Activated naive CD4-positive, alpha-beta T cell treated with anti-CD3 and anti-CD28 coated beads, Interleukin-2, amount 10 ng/mL, durations not matched to agents 7 days and 5 days (primary cell): ENCODE results near the gene BCOR.

Experiments
- CTCF ChIA-PET: fragments of 350-600 bp; sonication (Branson Sonifier 250); formaldehyde crosslinking; loops from one replicate; lab custom pipeline; 2021; ENCODE audit warnings: antibody characterized with exemption; lab: Charles Lee
- DNase-seq: peaks from one replicate; pipeline ENCODE4 v3.0.0-alpha.2; 2020
- H3K27ac Mint-ChIP-seq: one replicate; pipeline ENCODE4 v1.8.0; 2021; ENCODE audit warnings: mild to moderate bottlenecking, moderate library complexity, mixed read lengths
- H3K27me3 Mint-ChIP-seq: one replicate; pipeline ENCODE4 v1.8.0; 2021; ENCODE audit warnings: mild to moderate bottlenecking, mixed read lengths
- H3K36me3 Mint-ChIP-seq: one replicate; pipeline ENCODE4 v1.8.0; 2021; ENCODE audit warnings: mixed read lengths
- H3K4me1 Mint-ChIP-seq: one replicate; pipeline ENCODE4 v1.8.0; 2021; ENCODE audit warnings: mixed read lengths
- H3K4me3 Mint-ChIP-seq: one replicate; pipeline ENCODE4 v1.8.0; 2021; ENCODE audit warnings: mild to moderate bottlenecking, moderate library complexity, mixed read lengths
- H3K9me3 Mint-ChIP-seq: one replicate; pipeline ENCODE4 v1.8.0; 2021; ENCODE audit warnings: mixed read lengths

BCOR gene

GRCh38 chrX:40097504-40098263 lies at the start of gene BCOR:
BCOR (minus strand) TSS chrX:40097958; CDS start chrX:40077929, 20,029 bp downstream.
- no peaks in the 10 kb centered on the region for H3K9me3 Mint-ChIP-seq
- H3K4me3 Mint-ChIP-seq: peak within 1 kb of the TSS; percentile 81
- peak; percentile 83 for DNase-seq
- CTCF ChIA-PET: interaction anchor here (0.7 kb wide), 1 partner anchor 92 kb away, joined by 3 read pairs; no protein-coding TSS in a partner anchor
- peaks cover 10% of the 10 kb centered on the region for H3K36me3 Mint-ChIP-seq
- peak within 1 kb of the TSS; percentile 94 for H3K27ac Mint-ChIP-seq
- peaks cover 30% of the 10 kb centered on the region for H3K4me1 Mint-ChIP-seq
- no peaks in the 10 kb centered on the region for H3K27me3 Mint-ChIP-seq

GRCh38 chrX:40147126-40147952 lies 49.6 kb upstream of the BCOR start:
- H3K27me3 Mint-ChIP-seq: peaks cover 54% of the 10 kb centered on the region
- no peaks in the 10 kb centered on the region for H3K9me3 Mint-ChIP-seq
- no peak for DNase-seq
- H3K36me3 Mint-ChIP-seq: no peaks in the 10 kb centered on the region
- no peak overlapping the region for H3K27ac Mint-ChIP-seq
- CTCF ChIA-PET: no interaction called here
- H3K4me1 Mint-ChIP-seq: peaks cover 19% of the 10 kb centered on the region
- H3K4me3 Mint-ChIP-seq: peak overlapping the region; percentile 40

- H3K27ac Mint-ChIP-seq: no peak overlapping the region
- H3K4me3 Mint-ChIP-seq: peak overlapping the region; percentile 59
- CTCF ChIA-PET: no interaction called here
- peaks cover 19% of the 10 kb centered on the region for H3K4me1 Mint-ChIP-seq
- peaks cover 54% of the 10 kb centered on the region for H3K27me3 Mint-ChIP-seq
- no peaks in the 10 kb centered on the region for H3K9me3 Mint-ChIP-seq
- DNase-seq: peak; percentile 56
- H3K36me3 Mint-ChIP-seq: no peaks in the 10 kb centered on the region
Observed at GRCh38 chrX:40146262-40147125, 48.7 kb upstream of the BCOR start.

- Mint-ChIP-seq H3K27ac (no peak overlapping the region), H3K9me3 (no peaks in the 10 kb centered on the region), H3K36me3 (no peaks in the 10 kb centered on the region), H3K27me3 (peaks cover 54% of the 10 kb centered on the region), H3K4me3 (peak overlapping the region; percentile 57), H3K4me1 (peaks cover 19% of the 10 kb centered on the region)
- CTCF ChIA-PET: no interaction called here
- DNase-seq: no peak
Observed at GRCh38 chrX:40145923-40146261, 48.1 kb upstream of the BCOR start.

- H3K9me3 Mint-ChIP-seq: no peaks in the 10 kb centered on the region
- H3K4me1 Mint-ChIP-seq: peaks cover 16% of the 10 kb centered on the region
- no peaks in the 10 kb centered on the region for H3K36me3 Mint-ChIP-seq
- no peak for DNase-seq
- H3K27me3 Mint-ChIP-seq: peaks cover 51% of the 10 kb centered on the region
- no peak overlapping the region for H3K27ac Mint-ChIP-seq
- H3K4me3 Mint-ChIP-seq: peak overlapping the region; percentile 57
- CTCF ChIA-PET: no interaction called here
Observed at GRCh38 chrX:40145001-40145922, 47.5 kb upstream of the BCOR start.

GRCh38 chrX:40144576-40144975 lies 46.8 kb upstream of the BCOR start:
- no peaks in the 10 kb centered on the region for H3K36me3 Mint-ChIP-seq
- H3K27me3 Mint-ChIP-seq: peaks cover 51% of the 10 kb centered on the region
- CTCF ChIA-PET: no interaction called here
- no peak overlapping the region for H3K4me3 Mint-ChIP-seq
- no peak for DNase-seq
- no peak overlapping the region for H3K27ac Mint-ChIP-seq
- no peaks in the 10 kb centered on the region for H3K9me3 Mint-ChIP-seq
- H3K4me1 Mint-ChIP-seq: peaks cover 16% of the 10 kb centered on the region

GRCh38 chrX:40143987-40144386 lies 46.2 kb upstream of the BCOR start:
- Mint-ChIP-seq H3K36me3 (no peaks in the 10 kb centered on the region), H3K4me1 (peaks cover 14% of the 10 kb centered on the region), H3K27me3 (peaks cover 51% of the 10 kb centered on the region), H3K9me3 (no peaks in the 10 kb centered on the region), H3K27ac (no peak overlapping the region), H3K4me3 (no peak overlapping the region)
- DNase-seq: no peak
- CTCF ChIA-PET: no interaction called here

GRCh38 chrX:40143001-40143400 lies 45.2 kb upstream of the BCOR start:
- peaks cover 9% of the 10 kb centered on the region for H3K4me1 Mint-ChIP-seq
- no peak overlapping the region for H3K4me3 Mint-ChIP-seq
- H3K36me3 Mint-ChIP-seq: no peaks in the 10 kb centered on the region
- H3K27me3 Mint-ChIP-seq: peaks cover 43% of the 10 kb centered on the region
- CTCF ChIA-PET: no interaction called here
- no peak for DNase-seq
- no peaks in the 10 kb centered on the region for H3K9me3 Mint-ChIP-seq
- no peak overlapping the region for H3K27ac Mint-ChIP-seq

- Mint-ChIP-seq H3K9me3 (no peaks in the 10 kb centered on the region), H3K4me1 (peaks cover 9% of the 10 kb centered on the region), H3K27me3 (peaks cover 40% of the 10 kb centered on the region), H3K27ac (no peak overlapping the region), H3K36me3 (no peaks in the 10 kb centered on the region), H3K4me3 (no peak overlapping the region)
- CTCF ChIA-PET: no interaction called here
- no peak for DNase-seq
Observed at GRCh38 chrX:40142417-40142816, 44.7 kb upstream of the BCOR start.

- no peak for DNase-seq
- H3K4me3 Mint-ChIP-seq: no peak overlapping the region
- H3K27ac Mint-ChIP-seq: no peak overlapping the region
- CTCF ChIA-PET: no interaction called here
- peaks cover 25% of the 10 kb centered on the region for H3K27me3 Mint-ChIP-seq
- H3K9me3 Mint-ChIP-seq: no peaks in the 10 kb centered on the region
- peaks cover 2% of the 10 kb centered on the region for H3K4me1 Mint-ChIP-seq
- no peaks in the 10 kb centered on the region for H3K36me3 Mint-ChIP-seq
Observed at GRCh38 chrX:40140706-40141499, 43.1 kb upstream of the BCOR start.

GRCh38 chrX:40132751-40133150 lies 35.0 kb upstream of the BCOR start:
- Mint-ChIP-seq H3K27me3 (no peaks in the 10 kb centered on the region), H3K4me3 (no peak overlapping the region), H3K4me1 (no peaks in the 10 kb centered on the region), H3K27ac (no peak overlapping the region), H3K36me3 (no peaks in the 10 kb centered on the region), H3K9me3 (no peaks in the 10 kb centered on the region)
- CTCF ChIA-PET: no interaction called here
- no peak for DNase-seq

- peaks cover 6% of the 10 kb centered on the region for H3K4me1 Mint-ChIP-seq
- H3K27me3 Mint-ChIP-seq: no peaks in the 10 kb centered on the region
- CTCF ChIA-PET: no interaction called here
- DNase-seq: no peak
- H3K36me3 Mint-ChIP-seq: no peaks in the 10 kb centered on the region
- H3K27ac Mint-ChIP-seq: no peak overlapping the region
- H3K9me3 Mint-ChIP-seq: no peaks in the 10 kb centered on the region
- H3K4me3 Mint-ChIP-seq: no peak overlapping the region
Observed at GRCh38 chrX:40131654-40132337, 34.0 kb upstream of the BCOR start.
